Uterus (tissue), 4 donors: ENCODE data around the gene GASK1A. TPM values are rescaled to one million over a fixed set of nuclear protein-coding genes. Genes with fewer than 3 reads are reported as not detected.
A peak's percentile ranks its signal among the peaks of the same experiment; 100 is the strongest.

Experiments used
- DNase-seq, 2 donors: peaks; one replicate each; pipeline ENCODE4 v3.0.0-alpha.2; 2019 to 2020
- H3K27ac ChIP-seq, 2 donors: fragments of 200-600 bp; sonication (generic); 1 replicate in 1 of 2; 2 replicates in 1 of 2; pipeline ENCODE4 v1.5.1; 2016 to 2018
- H3K27me3 ChIP-seq, 2 donors: fragments of 200-600 bp; sonication (generic); one replicate each; pipeline ENCODE4 v1.5.1; 2018 to 2019; ENCODE audit warnings: control low read depth in 1 of 2
- H3K36me3 ChIP-seq, 2 donors: fragments of 200-600 bp; sonication (generic); one replicate each; pipeline ENCODE4 v1.5.1; 2019; ENCODE audit warnings: control low read depth in 1 of 2
- H3K4me1 ChIP-seq, 2 donors: fragments of 200-600 bp; sonication (generic); one replicate each; pipeline ENCODE4 v1.5.1; 2018 to 2019; ENCODE audit warnings: control low read depth in 1 of 2
- H3K4me3 ChIP-seq, 2 donors: fragments of 200-600 bp; sonication (generic); 1 replicate in 1 of 2; 2 replicates in 1 of 2; pipeline ENCODE4 v1.5.1; 2018 to 2019; ENCODE audit warnings: mild to moderate bottlenecking in 1 of 2
- H3K9me3 ChIP-seq, 2 donors: fragments of 200-600 bp; sonication (generic); one replicate each; pipeline ENCODE4 v1.5.1; 2019; ENCODE audit warnings: control low read depth in 1 of 2
- POLR2A ChIP-seq, 2 donors: fragments of 450-650 bp; IDR thresholded peaks; one replicate each; pipeline ENCODE4 v1.6.1; 2016; ENCODE audit warnings: antibody characterized with exemption in 2 of 2, mild to moderate bottlenecking in 1 of 2, moderate library complexity in 1 of 2
- intact Hi-C: fragments of 100-400 bp; cut with DNase I; formaldehyde crosslinking; loops from one replicate; pipeline ENCODE4 v1.15.1; 2023; ENCODE audit warnings: low total_unique reads
- total RNA-seq, 4 donors: library from RNA; depleted of rRNA in 3 of 4; stranded (reverse); fragments of >200 nt in 3 of 4; gene quantifications; one replicate each; pipeline versions ENCODE4 v1.1.0 to v1.2.4, GENCODE V29; 2014 to 2023
- TF ChIP-seq, protein P1 (sequence below), 4 experiments: fragments of 200-600 bp in 2 of 4; fragments of 450-650 bp in 2 of 4; sonication (generic) in 2 of 4; IDR thresholded peaks; one replicate each; pipeline ENCODE4 v1.5.1; 2016 to 2019; ENCODE audit warnings: antibody characterized with exemption in 4 of 4, mild to moderate bottlenecking in 2 of 4, moderate library complexity in 1 of 4
- donor health status: DM: yes; HTN: yes; CAD: no.

GASK1A gene
- total RNA-seq, 4 donors from 2014 or later: 26.3 to 65.8 (median 48.0) TPM

DNA sequence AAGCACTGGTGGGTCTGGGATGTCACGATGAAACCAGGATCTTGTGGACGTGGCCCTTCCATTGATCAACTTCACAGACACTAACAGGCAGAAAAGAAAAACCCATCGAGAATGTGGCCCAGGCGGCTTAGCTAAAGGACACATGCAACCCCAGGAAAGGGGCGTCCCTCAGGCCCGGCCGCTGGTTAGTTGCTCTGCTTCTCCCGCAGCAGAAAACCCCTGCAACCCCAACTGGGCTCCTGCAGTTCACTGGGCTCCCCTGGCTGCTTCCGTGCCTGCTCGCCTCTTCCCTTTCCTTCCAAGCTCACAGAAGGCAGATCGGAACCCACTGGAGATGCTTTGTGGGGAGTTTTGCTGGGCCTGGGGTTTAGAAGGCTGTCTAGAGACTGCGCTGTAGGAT lies 1.1 kb downstream of the GASK1A start:
- H3K27me3 ChIP-seq: no peaks in the 10 kb centered on the region
- peak overlapping the region; percentile 57 to 69 for H3K4me3 ChIP-seq
- H3K9me3 ChIP-seq: no peaks in the 10 kb centered on the region
- H3K27ac ChIP-seq: peak overlapping the region; percentile 59 to 67
- H3K4me1 ChIP-seq: no peaks in the 10 kb centered on the region
- H3K36me3 ChIP-seq: no peaks in the 10 kb centered on the region
- no peak for DNase-seq
- intact Hi-C loops: no loop called here
- no peak for TF ChIP-seq POLR2A (IDR thresholded peaks at IDR 0.05)
- TF ChIP-seq, protein P1, sequence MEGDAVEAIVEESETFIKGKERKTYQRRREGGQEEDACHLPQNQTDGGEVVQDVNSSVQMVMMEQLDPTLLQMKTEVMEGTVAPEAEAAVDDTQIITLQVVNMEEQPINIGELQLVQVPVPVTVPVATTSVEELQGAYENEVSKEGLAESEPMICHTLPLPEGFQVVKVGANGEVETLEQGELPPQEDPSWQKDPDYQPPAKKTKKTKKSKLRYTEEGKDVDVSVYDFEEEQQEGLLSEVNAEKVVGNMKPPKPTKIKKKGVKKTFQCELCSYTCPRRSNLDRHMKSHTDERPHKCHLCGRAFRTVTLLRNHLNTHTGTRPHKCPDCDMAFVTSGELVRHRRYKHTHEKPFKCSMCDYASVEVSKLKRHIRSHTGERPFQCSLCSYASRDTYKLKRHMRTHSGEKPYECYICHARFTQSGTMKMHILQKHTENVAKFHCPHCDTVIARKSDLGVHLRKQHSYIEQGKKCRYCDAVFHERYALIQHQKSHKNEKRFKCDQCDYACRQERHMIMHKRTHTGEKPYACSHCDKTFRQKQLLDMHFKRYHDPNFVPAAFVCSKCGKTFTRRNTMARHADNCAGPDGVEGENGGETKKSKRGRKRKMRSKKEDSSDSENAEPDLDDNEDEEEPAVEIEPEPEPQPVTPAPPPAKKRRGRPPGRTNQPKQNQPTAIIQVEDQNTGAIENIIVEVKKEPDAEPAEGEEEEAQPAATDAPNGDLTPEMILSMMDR (IDR thresholded peaks at IDR 0.05): no peak

DNA sequence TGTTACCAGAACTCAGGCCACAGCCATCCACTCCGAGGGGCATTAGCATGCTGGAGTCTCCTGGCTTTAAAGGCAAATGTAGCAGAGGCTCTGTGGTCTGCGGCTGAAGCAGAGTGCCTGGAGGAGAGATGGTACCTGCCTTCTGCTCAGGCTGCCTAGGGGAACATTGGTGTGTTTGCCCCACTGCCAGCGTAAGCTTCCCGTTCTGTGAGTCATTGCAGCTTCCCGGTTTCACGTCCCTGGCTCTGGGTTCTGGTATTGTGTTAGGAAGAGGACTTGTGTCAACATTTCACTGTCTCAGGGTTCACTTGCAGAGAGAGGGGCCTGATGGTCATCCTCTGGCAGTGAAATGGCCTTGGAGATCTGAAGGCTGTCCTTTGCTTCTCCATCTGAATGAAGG lies 1.8 kb downstream of the GASK1A start:
- peak overlapping the region; percentile 57 to 69 for H3K4me3 ChIP-seq
- intact Hi-C loops: no loop called here
- peak in 1 of 2 donors; percentile 29 for DNase-seq

DNA sequence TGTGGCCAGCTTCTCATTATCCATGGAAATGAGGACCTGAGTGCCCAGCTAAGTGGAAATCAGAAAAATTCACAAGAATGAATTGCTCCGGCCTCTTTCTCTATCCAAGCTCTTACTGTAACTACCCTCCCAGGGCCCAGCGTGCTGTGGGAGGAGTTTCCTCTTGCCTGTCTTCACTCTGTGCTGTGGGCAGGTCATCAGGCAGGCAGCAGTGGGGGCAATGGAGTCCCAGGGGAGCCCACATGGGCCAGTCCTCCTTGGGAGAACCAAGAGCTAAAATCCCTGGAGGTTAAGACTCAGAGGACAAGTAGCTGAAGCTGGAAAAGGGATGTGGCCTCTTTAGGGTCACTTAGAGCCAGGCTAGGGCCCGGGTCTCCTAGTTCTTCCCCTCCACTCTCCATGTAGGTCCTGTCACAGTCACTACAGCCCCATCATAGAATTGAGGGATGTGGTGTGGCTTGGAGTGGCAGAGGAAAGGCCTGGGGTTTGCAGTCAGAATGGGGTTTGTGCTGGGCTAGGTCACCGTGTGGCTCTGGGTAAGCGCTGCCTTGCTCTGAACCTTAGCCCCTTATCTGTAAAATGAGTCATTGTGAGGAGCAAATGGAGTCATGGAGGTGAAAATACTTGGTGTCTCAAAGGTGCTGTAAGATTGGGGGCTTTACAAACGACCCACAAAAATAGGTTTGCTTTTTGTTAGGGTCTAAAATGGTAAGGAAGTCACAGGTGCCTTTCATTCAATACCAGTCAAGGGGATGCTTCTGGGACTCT lies 3.7 kb downstream of the GASK1A start:
- Histone ChIP-seq H3K27me3 (no peaks in the 10 kb centered on the region), H3K4me3 (no peak overlapping the region), H3K27ac (no peak overlapping the region), H3K9me3 (no peaks in the 10 kb centered on the region), H3K36me3 (no peaks in the 10 kb centered on the region), H3K4me1 (no peaks in the 10 kb centered on the region)
- TF ChIP-seq POLR2A (IDR thresholded peaks at IDR 0.05): no peak
- TF ChIP-seq, protein P1 (IDR thresholded peaks at IDR 0.05): no peak
- intact Hi-C loops: no loop called here
- DNase-seq: no peak

More for the DNA sequence above, 1.8 kb downstream of the GASK1A start:
- H3K27me3 ChIP-seq: no peaks in the 10 kb centered on the region
- H3K4me1 ChIP-seq: no peaks in the 10 kb centered on the region
- no peaks in the 10 kb centered on the region for H3K36me3 ChIP-seq
- TF ChIP-seq, protein P1 (IDR thresholded peaks at IDR 0.05): no peak
- no peak for TF ChIP-seq POLR2A (IDR thresholded peaks at IDR 0.05)
- H3K9me3 ChIP-seq: no peaks in the 10 kb centered on the region
- peak overlapping the region; percentile 59 to 67 for H3K27ac ChIP-seq

DNA sequence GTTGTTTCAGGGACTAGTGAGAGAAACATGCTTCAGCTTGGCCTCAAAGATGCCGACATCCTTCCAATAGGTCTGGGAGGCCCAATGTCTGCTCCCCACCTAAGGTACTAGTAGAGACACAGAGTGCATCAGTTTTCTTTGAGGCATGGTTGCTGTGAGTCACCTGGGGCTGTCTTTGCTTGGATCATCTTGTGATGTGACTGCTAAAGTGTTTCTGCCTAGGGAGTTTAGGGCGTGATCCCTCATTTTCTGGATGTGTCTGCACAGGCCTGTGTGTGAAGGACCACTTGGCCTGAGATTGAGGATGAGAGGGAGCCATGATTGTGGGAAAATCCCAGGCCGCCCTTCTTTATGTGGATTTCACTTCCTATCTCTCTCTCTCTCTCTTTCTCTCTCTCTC lies 4.8 kb downstream of the GASK1A start:
- no peaks in the 10 kb centered on the region for H3K4me1 ChIP-seq
- no peak overlapping the region for H3K4me3 ChIP-seq
- H3K27ac ChIP-seq: no peak overlapping the region
- no peaks in the 10 kb centered on the region for H3K36me3 ChIP-seq
- intact Hi-C loops: no loop called here
- no peaks in the 10 kb centered on the region for H3K9me3 ChIP-seq
- no peaks in the 10 kb centered on the region for H3K27me3 ChIP-seq
- DNase-seq: no peak
- TF ChIP-seq, protein P1 (IDR thresholded peaks at IDR 0.05): no peak
- no peak for TF ChIP-seq POLR2A (IDR thresholded peaks at IDR 0.05)

DNA sequence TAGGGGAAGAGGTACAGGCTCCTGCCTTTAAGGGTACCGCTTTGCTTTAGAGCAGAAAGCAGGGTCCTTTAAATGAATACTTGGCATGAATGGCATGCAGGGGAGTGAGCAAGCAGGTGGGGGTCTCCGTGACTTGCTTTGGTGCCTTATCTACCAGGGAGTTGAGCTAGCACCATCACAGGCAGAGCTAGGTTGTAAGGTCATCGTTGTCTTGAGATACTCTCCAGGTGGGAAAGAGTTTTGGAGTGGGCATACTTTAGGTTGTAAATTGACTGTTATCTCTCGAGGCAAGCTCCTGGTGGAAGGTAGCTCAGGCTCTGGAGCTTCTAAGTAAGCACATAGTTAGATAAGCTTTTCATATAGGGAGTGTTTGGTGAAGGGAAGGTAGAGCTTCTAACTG lies 5.6 kb downstream of the GASK1A start:
- Histone ChIP-seq H3K27me3 (no peaks in the 10 kb centered on the region), H3K9me3 (no peaks in the 10 kb centered on the region), H3K4me3 (no peak overlapping the region), H3K4me1 (no peaks in the 10 kb centered on the region), H3K36me3 (no peaks in the 10 kb centered on the region), H3K27ac (no peak overlapping the region)
- no peak for DNase-seq
- intact Hi-C loops: no loop called here
- TF ChIP-seq, protein P1 (IDR thresholded peaks at IDR 0.05): no peak
- TF ChIP-seq POLR2A (IDR thresholded peaks at IDR 0.05): no peak
